OCI-LY3 (cell line): ENCODE measurements around the gene POU2F1.

Source experiments
- H2AFZ ChIP-seq: fragments of 200-600, 300-600 bp; shearing (Covaris generic); 2 replicates; pipeline ENCODE4 v1.6.0; 2014; ENCODE audit warnings: antibody characterized with exemption, low read depth, low read length
- H3K27ac ChIP-seq: fragments of 200-600, 300-600 bp; sonication (generic); 2 replicates; pipeline ENCODE4 v1.5.1; 2014; ENCODE audit warnings: mild to moderate bottlenecking, low read length, moderate library complexity, mixed read lengths
- H3K27me3 ChIP-seq: fragments of 200-600, 300-600 bp; sonication (generic); 2 replicates; pipeline ENCODE4 v1.6.1; 2014; ENCODE audit warnings: low read depth, low read length, mixed read lengths
- H3K36me3 ChIP-seq: fragments of 200-600, 300-600 bp; sonication (generic); replicated peaks from 2 replicates; pipeline ENCODE3; 2014; ENCODE audit warnings: low read depth, low read length, mixed read lengths
- H3K4me1 ChIP-seq: fragments of 300-600, 200-600 bp; sonication (generic); 2 replicates; pipeline ENCODE4 v1.6.1; 2014; ENCODE audit warnings: low read length, mixed read lengths
- H3K4me2 ChIP-seq: fragments of 200-600, 300-600 bp; sonication (generic); 2 replicates; pipeline ENCODE4 v1.6.1; 2014; ENCODE audit warnings: low read length, mixed read lengths
- H3K4me3 ChIP-seq: fragments of 300-600, 200-600 bp; sonication (generic); 2 replicates; pipeline ENCODE4 v1.5.1; 2014; ENCODE audit warnings: antibody characterized with exemption, mild to moderate bottlenecking, low read length, moderate library complexity
- H3K79me2 ChIP-seq: fragments of 300-600, 200-600 bp; shearing (Covaris generic); 2 replicates; pipeline ENCODE4 v1.6.1; 2014; ENCODE audit warnings: mild to moderate bottlenecking, low read length, mixed read lengths
- H3K9ac ChIP-seq: fragments of 300-600, 200-600 bp; shearing (Covaris generic); 2 replicates; pipeline ENCODE4 v1.6.0; 2014; ENCODE audit warnings: mild to moderate bottlenecking, low read length, moderate library complexity
- H3K9me3 ChIP-seq: fragments of 200-600, 300-600 bp; shearing (Covaris generic); 2 replicates; pipeline ENCODE4 v1.6.1; 2014; ENCODE audit warnings: low read length, mixed read lengths; ENCODE audit not compliant: insufficient read depth
- H4K20me1 ChIP-seq: fragments of 200-600, 300-600 bp; sonication (generic); 2 replicates; pipeline ENCODE4 v1.6.1; 2016; ENCODE audit warnings: low read length, mixed read lengths; ENCODE audit not compliant: insufficient read depth
- EZH2phosphoT487 ChIP-seq: fragments of 200-600 bp; shearing (Covaris generic); IDR thresholded peaks from 2 replicates; pipeline ENCODE4 v1.6.1; 2018; ENCODE audit warnings: antibody characterized with exemption, mixed run types, low read depth
- TF ChIP-seq, protein P1 (sequence below): fragments of 200-600, 300-600 bp; sonication (generic); IDR thresholded peaks from 2 replicates; pipeline ENCODE4 v1.5.1; 2014; ENCODE audit warnings: antibody characterized with exemption, low read length, low read depth

POU2F1 gene

DNA sequence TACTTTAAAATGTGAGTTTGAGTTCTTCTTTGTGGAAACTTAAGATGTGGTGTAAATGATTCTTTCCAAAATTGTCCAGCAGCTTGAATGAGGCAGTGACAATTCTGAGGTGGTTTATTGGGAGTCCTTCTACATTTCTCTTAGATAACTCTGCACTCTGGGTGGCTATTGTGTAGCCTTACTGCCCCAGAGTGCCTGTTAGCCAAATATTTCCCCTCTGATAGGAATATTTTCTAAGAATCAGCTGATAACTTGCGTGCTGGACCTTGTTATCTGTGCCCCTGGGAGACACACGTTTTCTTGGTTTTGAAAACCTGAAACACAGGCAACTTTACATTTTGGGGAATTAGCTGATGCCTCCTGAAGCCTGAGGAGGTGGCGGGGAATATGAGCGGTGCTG is 206.0 kb downstream of the POU2F1 start:
- Histone ChIP-seq H3K4me3 (no peak overlapping the region), H3K36me3 (no peaks in the 10 kb centered on the region), H3K9me3 (peaks cover 5% of the 10 kb centered on the region; the same call in 1 of the 2 replicates), H3K27ac (no peak overlapping the region), H3K4me2 (no peak overlapping the region), H3K4me1 (peaks cover 13% of the 10 kb centered on the region), H3K27me3 (no peaks in the 10 kb centered on the region), H4K20me1 (no peaks in the 10 kb centered on the region), H2AFZ (no peak overlapping the region), H3K9ac (no peak overlapping the region), H3K79me2 (no peaks in the 10 kb centered on the region)
- no peak for TF ChIP-seq EZH2phosphoT487
- TF ChIP-seq, protein P1, sequence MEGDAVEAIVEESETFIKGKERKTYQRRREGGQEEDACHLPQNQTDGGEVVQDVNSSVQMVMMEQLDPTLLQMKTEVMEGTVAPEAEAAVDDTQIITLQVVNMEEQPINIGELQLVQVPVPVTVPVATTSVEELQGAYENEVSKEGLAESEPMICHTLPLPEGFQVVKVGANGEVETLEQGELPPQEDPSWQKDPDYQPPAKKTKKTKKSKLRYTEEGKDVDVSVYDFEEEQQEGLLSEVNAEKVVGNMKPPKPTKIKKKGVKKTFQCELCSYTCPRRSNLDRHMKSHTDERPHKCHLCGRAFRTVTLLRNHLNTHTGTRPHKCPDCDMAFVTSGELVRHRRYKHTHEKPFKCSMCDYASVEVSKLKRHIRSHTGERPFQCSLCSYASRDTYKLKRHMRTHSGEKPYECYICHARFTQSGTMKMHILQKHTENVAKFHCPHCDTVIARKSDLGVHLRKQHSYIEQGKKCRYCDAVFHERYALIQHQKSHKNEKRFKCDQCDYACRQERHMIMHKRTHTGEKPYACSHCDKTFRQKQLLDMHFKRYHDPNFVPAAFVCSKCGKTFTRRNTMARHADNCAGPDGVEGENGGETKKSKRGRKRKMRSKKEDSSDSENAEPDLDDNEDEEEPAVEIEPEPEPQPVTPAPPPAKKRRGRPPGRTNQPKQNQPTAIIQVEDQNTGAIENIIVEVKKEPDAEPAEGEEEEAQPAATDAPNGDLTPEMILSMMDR, result no peak

DNA sequence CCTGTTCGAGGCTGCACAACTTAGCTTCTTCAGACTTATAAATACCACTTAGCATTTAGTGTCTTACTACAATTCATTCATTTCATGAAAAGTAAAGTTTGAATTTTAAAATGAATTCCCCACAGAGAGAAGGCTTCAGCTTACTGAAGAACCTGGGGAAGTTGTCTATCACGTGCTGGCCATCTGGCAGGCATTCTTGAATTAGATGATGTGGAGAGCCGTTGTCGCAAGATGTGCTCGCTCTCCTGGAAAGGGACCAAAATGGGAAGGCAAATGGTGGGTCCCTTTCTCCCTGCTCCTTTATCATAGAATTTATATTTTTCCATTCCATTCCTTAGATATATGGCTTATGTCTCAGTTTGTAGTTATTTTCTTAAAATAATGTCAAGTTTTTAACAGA is 207.2 kb downstream of the POU2F1 start:
- Histone ChIP-seq H3K9ac (no peak overlapping the region), H3K36me3 (no peaks in the 10 kb centered on the region), H3K27me3 (no peaks in the 10 kb centered on the region), H3K4me3 (no peak overlapping the region), H3K79me2 (no peaks in the 10 kb centered on the region), H3K9me3 (peaks cover 5% of the 10 kb centered on the region; the same call in 1 of the 2 replicates), H3K4me2 (no peak overlapping the region), H2AFZ (no peak overlapping the region), H3K4me1 (peaks cover 23% of the 10 kb centered on the region), H4K20me1 (no peaks in the 10 kb centered on the region), H3K27ac (no peak overlapping the region)
- TF ChIP-seq, protein P1, result no peak
- TF ChIP-seq EZH2phosphoT487, result no peak

DNA sequence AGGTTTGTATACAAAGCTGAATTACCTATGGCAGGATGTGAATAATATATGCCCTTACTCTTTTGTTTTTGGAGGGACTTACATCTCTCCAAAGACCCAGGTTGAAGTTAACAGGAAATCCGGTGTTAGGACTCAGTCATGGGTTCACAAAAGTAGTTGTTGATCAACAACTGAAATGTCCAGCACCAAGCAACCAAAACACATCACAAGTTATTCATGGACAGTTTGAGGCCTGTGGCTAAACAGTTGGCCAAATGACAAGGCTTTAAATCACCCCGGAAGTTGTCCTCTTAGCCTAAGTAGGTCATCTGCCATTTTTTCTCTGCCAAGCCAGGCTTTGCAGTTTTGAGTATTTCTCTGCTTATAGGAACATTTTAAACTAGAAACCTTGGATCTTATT is 207.7 kb downstream of the POU2F1 start:
- TF ChIP-seq, protein P1, result no peak
- TF ChIP-seq EZH2phosphoT487, result no peak
- H4K20me1 ChIP-seq, result no peaks in the 10 kb centered on the region
- H3K27ac ChIP-seq, result no peak overlapping the region
- no peak overlapping the region for H3K4me3 ChIP-seq
- H3K4me1 ChIP-seq, result peaks cover 23% of the 10 kb centered on the region
- no peaks in the 10 kb centered on the region for H3K79me2 ChIP-seq
- H2AFZ ChIP-seq, result no peak overlapping the region
- H3K9ac ChIP-seq, result no peak overlapping the region
- H3K27me3 ChIP-seq, result no peaks in the 10 kb centered on the region
- H3K9me3 ChIP-seq, result peaks cover 5% of the 10 kb centered on the region; the same call in 1 of the 2 replicates
- no peak overlapping the region for H3K4me2 ChIP-seq
- no peaks in the 10 kb centered on the region for H3K36me3 ChIP-seq

DNA sequence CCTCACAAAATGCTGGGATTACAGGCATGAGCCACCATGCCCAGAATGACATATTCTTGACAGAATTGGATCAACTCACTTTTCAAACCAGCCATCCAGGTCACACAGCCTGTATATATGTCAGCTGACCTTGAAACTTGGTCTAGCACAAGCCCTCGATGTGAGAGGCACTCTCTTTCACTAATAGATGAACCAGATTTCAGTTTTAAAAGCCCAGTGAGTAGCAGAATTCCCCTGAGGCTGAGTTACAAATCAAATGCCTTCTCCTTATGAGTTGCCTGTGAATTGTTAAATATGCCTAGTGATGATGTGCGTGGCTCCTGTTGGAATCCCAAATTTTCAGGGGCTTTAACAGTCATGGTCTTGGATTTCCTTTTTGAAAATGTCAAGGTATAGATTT is 208.9 kb downstream of the POU2F1 start:
- H3K4me3 ChIP-seq, result no peak overlapping the region
- peaks cover 23% of the 10 kb centered on the region for H3K4me1 ChIP-seq
- peak overlapping the region; percentile 38 for H3K4me2 ChIP-seq

More for the DNA sequence above, 208.9 kb downstream of the POU2F1 start:
- Histone ChIP-seq H3K9me3 (peaks cover 5% of the 10 kb centered on the region; the same call in 1 of the 2 replicates), H4K20me1 (no peaks in the 10 kb centered on the region), H3K36me3 (no peaks in the 10 kb centered on the region), H3K9ac (no peak overlapping the region), H3K27me3 (0 out of 2 replicates have a peak, but pooled peaks cover 3% of the 10 kb centered on the region), H3K27ac (no peak overlapping the region), H3K79me2 (no peaks in the 10 kb centered on the region), H2AFZ (no peak overlapping the region)
- no peak for TF ChIP-seq EZH2phosphoT487
- TF ChIP-seq, protein P1, result no peak
